IPS-20b (cell line): ENCODE results near the gene BCAS3.

Experiments used
- H3K27ac ChIP-seq: one replicate; pipeline ENCODE4 v1.5.1; 2013; ENCODE audit warnings: low read length
- H3K27me3 ChIP-seq: 2 replicates; pipeline ENCODE4 v1.6.1; 2013; ENCODE audit warnings: mild to moderate bottlenecking, low read length, inconsistent platforms; ENCODE audit not compliant: insufficient read depth
- H3K36me3 ChIP-seq: 2 replicates; pipeline ENCODE4 v1.6.1; 2013; ENCODE audit warnings: low read depth, mild to moderate bottlenecking, inconsistent platforms, low read length, moderate library complexity; ENCODE audit not compliant: insufficient read depth
- H3K4me1 ChIP-seq: 2 replicates; pipeline ENCODE4 v1.6.1; 2013; ENCODE audit warnings: mild to moderate bottlenecking, control low read depth, inconsistent platforms, low read length, moderate library complexity; ENCODE audit not compliant: insufficient read depth
- H3K4me3 ChIP-seq: 2 replicates; pipeline ENCODE4 v1.5.1; 2013; ENCODE audit warnings: mild to moderate bottlenecking, low read length, inconsistent platforms
- H3K9ac ChIP-seq: 2 replicates; pipeline ENCODE4 v1.6.1; 2013; ENCODE audit warnings: low read depth, mild to moderate bottlenecking, inconsistent platforms, low read length, moderate library complexity
- H3K9me3 ChIP-seq: 2 replicates; pipeline ENCODE4 v1.6.1; 2013; ENCODE audit warnings: mild to moderate bottlenecking, low read depth, low read length, inconsistent platforms; ENCODE audit not compliant: insufficient read depth

The BCAS3 gene

DNA sequence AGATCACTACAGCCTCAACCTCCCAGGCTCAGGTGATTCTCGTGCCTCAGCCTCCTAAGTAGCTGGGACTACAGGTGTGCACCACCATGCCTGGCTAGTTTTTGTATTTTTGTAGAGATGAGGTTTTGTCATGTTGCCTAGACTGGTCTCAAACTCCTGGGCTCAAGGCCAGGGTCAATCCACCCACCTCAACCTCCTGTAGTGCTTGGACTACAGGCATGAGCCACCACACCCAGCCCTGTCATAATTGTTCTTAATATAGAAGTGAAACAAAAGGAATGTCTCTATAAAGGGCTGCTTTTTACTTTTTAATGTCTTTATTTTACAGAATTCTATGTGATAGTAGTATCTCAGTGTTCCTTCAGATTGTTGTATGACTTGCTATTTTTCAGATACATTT lies 376.8 kb downstream of the BCAS3 start:
- Histone ChIP-seq H3K9me3 (no peaks in the 10 kb centered on the region), H3K4me1 (no peaks in the 10 kb centered on the region), H3K27me3 (no peaks in the 10 kb centered on the region), H3K36me3 (no peaks in the 10 kb centered on the region), H3K9ac (no peak overlapping the region), H3K27ac (no peak overlapping the region), H3K4me3 (no peak overlapping the region)

DNA sequence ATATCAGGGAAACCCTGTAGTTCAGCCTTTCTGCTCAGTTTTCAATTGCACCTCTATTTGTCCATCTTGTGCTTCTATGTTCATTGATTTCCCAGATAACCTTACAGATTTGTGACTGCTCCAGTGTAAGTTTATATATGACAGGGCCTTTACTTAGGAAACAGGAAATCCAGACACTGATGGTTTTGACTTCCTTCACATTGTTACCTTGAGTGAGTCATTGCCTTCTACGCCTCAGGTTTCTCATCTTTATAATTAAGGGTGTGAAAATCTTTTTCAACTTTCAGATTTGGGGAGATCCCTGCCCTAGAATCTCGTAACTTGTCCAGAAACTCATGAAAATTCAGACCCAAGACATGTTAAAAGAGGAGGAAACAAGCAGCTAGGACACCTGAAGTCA lies 379.6 kb downstream of the BCAS3 start:
- no peaks in the 10 kb centered on the region for H3K36me3 ChIP-seq
- H3K9me3 ChIP-seq: no peaks in the 10 kb centered on the region
- H3K4me3 ChIP-seq: no peak overlapping the region
- H3K9ac ChIP-seq: no peak overlapping the region
- no peaks in the 10 kb centered on the region for H3K27me3 ChIP-seq
- H3K4me1 ChIP-seq: no peaks in the 10 kb centered on the region
- H3K27ac ChIP-seq: no peak overlapping the region

DNA sequence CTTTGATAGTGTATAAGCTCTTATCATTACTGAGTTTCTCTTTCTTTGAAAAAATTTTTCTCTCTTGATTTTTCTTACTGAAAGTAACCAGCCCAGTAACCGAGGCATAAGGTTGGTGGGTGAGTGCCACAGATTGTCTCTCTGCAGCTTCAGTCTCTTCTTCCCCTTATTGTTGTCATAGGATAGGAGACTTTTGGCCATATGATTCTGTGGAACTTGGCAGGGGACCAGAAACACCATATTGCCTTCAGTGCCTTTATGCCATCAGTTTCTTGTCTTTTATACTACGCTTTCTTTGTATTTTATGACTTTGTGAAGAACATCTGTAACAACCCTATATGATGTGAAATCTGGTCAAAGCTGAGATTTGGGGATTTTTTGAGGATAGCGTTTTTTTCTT lies 380.4 kb downstream of the BCAS3 start:
- H3K9me3 ChIP-seq: no peaks in the 10 kb centered on the region
- no peak overlapping the region for H3K9ac ChIP-seq
- no peak overlapping the region for H3K27ac ChIP-seq
- no peaks in the 10 kb centered on the region for H3K27me3 ChIP-seq
- no peak overlapping the region for H3K4me3 ChIP-seq
- no peaks in the 10 kb centered on the region for H3K4me1 ChIP-seq
- no peaks in the 10 kb centered on the region for H3K36me3 ChIP-seq

DNA sequence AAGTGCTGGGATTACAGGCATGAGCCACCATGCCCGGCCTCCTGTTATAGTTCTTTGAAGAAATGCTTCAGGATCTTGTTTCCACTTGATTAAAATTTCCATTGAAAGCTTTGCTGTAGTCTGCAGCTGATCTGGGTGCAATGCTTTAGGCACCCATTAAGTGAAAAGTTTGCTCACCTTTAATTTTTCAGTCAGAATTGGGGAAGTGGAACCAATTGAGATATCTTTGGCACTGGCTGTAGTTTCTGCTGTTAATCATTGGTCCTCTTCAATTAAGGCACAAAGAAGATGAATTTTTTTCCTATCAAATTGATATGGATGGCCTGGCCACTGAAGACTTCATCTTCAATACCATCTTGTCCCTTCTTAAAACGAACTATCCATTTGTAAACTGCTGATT lies 385.9 kb downstream of the BCAS3 start:
- Histone ChIP-seq H3K36me3 (no peaks in the 10 kb centered on the region), H3K27ac (no peak overlapping the region), H3K4me1 (peaks cover 12% of the 10 kb centered on the region), H3K9ac (no peak overlapping the region), H3K9me3 (no peaks in the 10 kb centered on the region), H3K27me3 (no peaks in the 10 kb centered on the region), H3K4me3 (no peak overlapping the region)

DNA sequence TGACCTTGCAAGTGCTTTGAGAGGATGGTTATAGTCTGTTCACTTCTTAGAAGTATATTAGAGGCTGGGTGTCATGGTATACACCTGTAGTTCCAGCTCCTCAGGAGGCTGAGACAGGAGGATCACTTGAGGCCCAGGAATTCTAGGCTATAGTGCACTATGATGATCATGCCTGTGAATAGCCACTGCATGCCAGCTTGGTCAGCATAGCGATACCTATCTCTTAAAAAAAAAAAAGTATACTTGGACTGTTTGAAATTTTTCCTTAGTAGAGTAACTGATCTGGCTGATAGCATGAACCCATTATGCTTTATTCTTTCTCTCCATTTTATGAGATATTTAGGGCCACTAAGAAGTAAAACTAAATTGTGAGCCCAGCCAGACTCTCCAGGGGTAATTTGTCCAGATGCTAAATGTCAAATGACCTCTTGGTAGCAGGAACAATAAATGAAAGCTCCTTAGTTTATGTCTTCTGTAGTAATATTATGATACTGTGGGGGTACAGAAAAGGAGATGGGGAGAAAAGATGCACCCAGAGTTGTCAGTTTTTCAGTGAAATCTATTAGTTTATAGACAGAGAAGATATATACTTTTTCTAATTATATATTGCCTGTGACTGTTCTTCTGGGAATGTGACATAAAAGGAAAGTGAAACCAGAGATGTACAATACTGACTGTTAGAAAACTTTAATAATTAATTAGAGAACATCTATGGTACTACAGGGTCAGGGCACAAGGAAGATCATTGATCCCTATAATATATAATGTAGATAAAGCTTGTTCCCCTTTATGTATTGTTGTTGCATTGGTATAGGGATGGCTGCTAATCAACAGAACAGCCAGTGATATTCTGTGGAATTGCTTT lies 386.7 kb downstream of the BCAS3 start:
- H3K9ac ChIP-seq: no peak overlapping the region
- H3K27me3 ChIP-seq: no peaks in the 10 kb centered on the region
- H3K4me3 ChIP-seq: no peak overlapping the region

DNA sequence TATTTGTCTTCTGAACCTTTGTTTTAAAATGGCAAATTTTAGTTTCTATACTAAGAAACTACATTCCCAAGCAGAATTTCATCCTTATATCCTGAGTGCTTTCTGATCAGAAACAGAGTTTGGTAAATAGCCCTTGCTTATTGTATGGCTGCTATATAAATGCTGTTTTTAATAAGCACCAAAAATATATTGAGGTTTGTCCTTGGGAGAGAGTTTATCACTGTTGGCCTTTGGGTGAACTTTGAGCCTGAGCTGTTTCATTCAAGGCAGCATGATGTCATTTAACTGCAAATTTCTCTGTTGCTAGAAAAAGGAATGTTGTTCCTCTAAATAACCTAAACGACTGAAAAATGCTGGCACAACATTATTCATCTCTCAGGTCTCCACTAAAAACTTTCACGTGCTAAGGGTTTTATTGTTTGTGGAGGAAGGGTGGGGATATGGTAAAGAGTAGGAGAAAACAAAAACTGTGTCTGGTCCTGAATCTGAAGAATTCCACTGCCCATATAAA lies 387.7 kb downstream of the BCAS3 start:
- Histone ChIP-seq H3K9ac (no peak overlapping the region), H3K9me3 (no peaks in the 10 kb centered on the region), H3K27me3 (no peaks in the 10 kb centered on the region), H3K4me3 (0 out of 2 replicates have a peak overlapping the region, but pooled peaks have one; percentile 15), H3K27ac (no peak overlapping the region), H3K36me3 (no peaks in the 10 kb centered on the region), H3K4me1 (peaks cover 12% of the 10 kb centered on the region)

More for the DNA sequence above, 386.7 kb downstream of the BCAS3 start:
- no peaks in the 10 kb centered on the region for H3K9me3 ChIP-seq
- H3K4me1 ChIP-seq: peaks cover 12% of the 10 kb centered on the region
- H3K27ac ChIP-seq: no peak overlapping the region
- H3K36me3 ChIP-seq: no peaks in the 10 kb centered on the region

DNA sequence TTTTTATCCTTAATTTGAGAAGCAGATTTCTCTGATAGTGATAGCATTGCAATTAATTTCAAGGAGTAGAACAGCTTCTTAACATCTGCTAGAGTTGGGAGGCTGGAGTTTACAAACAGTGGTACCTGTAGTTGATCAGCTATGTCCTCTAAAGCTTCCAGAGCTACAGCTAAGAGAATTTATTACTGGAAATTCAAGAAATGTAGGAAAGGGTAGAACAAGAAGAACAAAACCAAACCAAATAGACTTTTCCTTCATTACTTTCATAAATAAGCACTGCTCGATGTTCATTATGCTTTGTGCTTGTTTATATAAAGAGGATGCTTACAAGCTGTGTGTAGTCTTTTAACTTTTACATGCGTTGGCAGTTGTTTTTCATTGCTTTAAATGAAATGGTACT lies 388.4 kb downstream of the BCAS3 start:
- Histone ChIP-seq H3K27ac (no peak overlapping the region), H3K9me3 (no peaks in the 10 kb centered on the region), H3K36me3 (no peaks in the 10 kb centered on the region), H3K4me1 (peaks cover 12% of the 10 kb centered on the region), H3K27me3 (no peaks in the 10 kb centered on the region), H3K9ac (no peak overlapping the region), H3K4me3 (no peak overlapping the region)

DNA sequence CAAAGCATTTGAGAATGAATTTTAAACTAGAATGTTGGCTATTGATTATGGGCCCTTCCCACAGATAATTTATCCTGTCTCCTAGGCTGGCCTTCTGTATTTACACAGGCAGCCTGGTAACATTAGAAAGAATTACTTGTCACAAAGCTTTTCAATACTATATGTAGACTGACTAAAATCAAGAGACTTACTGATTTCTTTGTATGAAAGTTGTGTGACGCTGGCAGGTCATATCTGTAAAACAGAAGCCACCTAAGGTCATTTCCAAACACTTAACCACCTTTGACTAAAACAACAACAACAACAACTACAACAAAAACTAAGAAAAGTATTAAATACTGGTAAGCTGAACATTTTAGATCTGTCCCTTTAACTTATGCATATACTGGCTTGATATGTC lies 393.0 kb downstream of the BCAS3 start:
- H3K4me3 ChIP-seq: no peak overlapping the region
- H3K27ac ChIP-seq: no peak overlapping the region
- no peaks in the 10 kb centered on the region for H3K9me3 ChIP-seq
- no peaks in the 10 kb centered on the region for H3K27me3 ChIP-seq
- H3K9ac ChIP-seq: no peak overlapping the region
- peaks cover 5% of the 10 kb centered on the region for H3K4me1 ChIP-seq
- no peaks in the 10 kb centered on the region for H3K36me3 ChIP-seq

DNA sequence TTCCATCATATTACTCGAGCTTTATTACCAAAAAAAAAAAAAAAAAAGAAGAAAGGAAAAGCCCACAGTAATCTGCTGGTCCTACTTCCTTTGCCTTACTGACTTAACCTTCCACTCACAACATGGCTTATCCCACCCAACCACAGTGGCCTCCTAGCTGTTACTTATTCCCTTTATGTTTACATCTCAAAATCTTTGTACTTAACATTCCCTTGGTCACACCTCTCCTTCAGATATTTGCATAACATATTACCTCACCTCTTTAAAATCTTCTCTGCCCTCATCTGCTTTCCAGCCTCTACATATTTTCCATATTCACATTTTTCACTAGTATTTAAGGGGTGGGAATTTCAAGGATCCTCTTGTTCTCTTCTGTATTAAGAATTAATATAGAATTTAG lies 395.0 kb downstream of the BCAS3 start:
- no peaks in the 10 kb centered on the region for H3K36me3 ChIP-seq
- no peaks in the 10 kb centered on the region for H3K9me3 ChIP-seq
- no peak overlapping the region for H3K27ac ChIP-seq
- no peak overlapping the region for H3K9ac ChIP-seq
- no peak overlapping the region for H3K4me3 ChIP-seq
- no peaks in the 10 kb centered on the region for H3K4me1 ChIP-seq
- no peaks in the 10 kb centered on the region for H3K27me3 ChIP-seq

DNA sequence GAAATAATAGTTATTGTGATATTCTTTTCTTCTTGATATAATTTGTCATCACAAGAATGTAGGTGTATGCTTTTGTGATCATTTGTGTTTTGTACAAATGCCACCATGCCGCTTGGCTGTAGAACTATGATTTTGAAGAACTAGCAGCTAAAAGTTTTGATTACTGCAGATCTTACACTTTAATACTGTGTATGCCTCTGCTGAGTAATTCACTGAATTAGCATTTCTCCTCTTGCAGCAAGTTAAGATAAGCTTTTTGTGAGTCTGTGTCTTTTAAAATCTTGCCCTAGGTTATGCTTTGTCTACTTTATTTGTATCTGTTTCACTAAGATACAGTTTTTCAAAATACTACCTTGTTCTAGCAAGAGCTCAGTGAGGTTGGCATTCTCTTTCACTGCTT lies 395.5 kb downstream of the BCAS3 start:
- Histone ChIP-seq H3K4me3 (no peak overlapping the region), H3K36me3 (no peaks in the 10 kb centered on the region), H3K9ac (no peak overlapping the region), H3K27me3 (no peaks in the 10 kb centered on the region), H3K27ac (no peak overlapping the region), H3K9me3 (no peaks in the 10 kb centered on the region), H3K4me1 (no peaks in the 10 kb centered on the region)

DNA sequence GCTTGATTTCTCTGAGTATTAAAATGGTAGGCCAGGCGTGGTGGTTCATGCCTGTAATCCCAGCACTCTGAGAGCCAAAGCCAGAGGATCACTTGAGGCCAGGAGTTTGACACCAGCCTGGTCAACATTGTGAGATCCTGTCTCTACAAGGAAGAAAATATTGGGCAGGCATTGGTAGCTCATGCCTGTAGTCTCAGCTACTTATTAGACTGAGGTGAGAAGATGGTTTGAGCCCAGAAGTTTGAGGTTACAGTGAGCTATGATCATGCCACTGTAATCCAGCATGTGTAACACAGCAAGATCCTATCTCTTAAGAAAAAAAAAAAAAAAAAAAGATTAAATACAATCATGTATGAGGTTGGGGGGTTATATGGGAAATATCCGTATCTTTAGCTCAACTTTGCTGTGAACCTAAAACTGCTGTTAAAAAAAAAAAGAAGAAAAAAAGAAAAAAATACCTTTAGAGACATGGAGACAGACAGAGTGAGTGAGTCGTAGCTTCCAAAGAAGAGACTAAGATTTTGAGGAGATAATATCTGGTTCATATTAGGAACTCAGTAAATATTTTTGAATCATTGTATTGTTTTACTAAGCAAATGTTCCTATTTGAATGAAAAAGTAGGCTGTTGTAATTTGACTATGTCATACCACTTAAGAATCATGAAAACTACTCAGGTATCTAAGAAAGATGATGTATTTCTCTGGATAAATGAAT lies 396.3 kb downstream of the BCAS3 start:
- Histone ChIP-seq H3K9me3 (no peaks in the 10 kb centered on the region), H3K27ac (no peak overlapping the region), H3K9ac (no peak overlapping the region), H3K4me1 (no peaks in the 10 kb centered on the region), H3K4me3 (no peak overlapping the region), H3K36me3 (no peaks in the 10 kb centered on the region), H3K27me3 (no peaks in the 10 kb centered on the region)

DNA sequence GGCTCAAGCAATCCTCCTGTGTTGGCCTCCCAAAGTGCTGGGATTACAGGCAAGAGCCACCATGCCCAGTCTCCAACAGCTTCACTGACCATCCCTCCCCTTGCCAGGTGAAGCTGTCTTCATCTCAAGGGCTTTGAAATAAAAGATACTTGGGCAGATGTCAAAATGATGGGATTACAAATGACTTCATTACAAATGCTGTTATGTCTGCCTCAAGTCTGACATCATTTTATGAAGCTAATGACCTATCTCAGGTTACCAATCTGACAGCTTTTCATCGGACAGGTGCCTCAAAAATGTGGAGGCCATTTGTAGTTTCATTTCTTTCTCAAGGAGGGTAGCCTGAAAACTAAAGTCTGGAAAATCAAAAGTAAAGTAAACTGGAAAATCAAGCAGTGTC lies 398.3 kb downstream of the BCAS3 start:
- H3K27ac ChIP-seq: no peak overlapping the region
- no peaks in the 10 kb centered on the region for H3K27me3 ChIP-seq
- H3K36me3 ChIP-seq: no peaks in the 10 kb centered on the region
- H3K9me3 ChIP-seq: no peaks in the 10 kb centered on the region
- H3K4me1 ChIP-seq: no peaks in the 10 kb centered on the region
- no peak overlapping the region for H3K9ac ChIP-seq
- H3K4me3 ChIP-seq: no peak overlapping the region
